ENCODE data around the gene DPEP3. TPM values are rescaled to one million over a fixed set of nuclear protein-coding genes. Genes with fewer than 3 reads are reported as not detected.

Gene DPEP3
- total RNA-seq, 1 experiment from 2014 or later, result 1.6 TPM

DNA sequence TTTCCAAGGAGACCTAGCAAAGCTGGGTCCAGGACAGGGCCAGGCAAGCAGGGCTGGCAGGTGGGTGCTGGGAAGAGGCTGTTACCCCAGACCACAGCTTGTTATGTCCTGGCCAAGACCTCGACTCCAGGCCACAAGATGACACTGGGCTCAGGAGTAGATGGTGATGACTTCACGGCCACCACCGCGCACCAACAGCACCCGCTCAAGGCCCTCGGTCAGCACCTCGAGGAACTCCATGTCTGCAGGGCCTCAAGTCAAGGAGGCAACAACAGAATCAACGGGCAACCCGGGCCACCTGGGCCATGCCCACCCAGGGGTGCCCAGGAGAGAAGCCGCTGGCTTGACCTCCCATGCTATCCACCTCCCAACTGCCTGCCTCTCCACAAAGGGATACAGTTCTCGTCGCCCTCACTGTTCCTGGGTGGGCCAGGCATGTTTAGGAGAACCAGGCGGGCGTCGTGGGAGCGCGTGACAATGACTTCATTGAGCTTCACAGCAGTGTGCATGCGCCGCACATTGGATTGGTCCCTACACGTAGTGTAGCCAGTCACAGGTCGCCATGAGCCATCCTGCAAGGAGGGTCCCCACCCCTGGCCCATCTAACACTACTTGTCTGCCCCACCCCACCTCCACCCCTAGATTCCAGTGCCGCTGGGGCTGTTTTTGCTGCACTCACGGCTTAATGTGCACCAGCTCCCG is 35.5 kb downstream of the DPEP3 start:
- CTCF ChIA-PET, result interaction anchor here (1.2 to 2.8 kb wide), 6 partner anchors 10 to 284 kb away, joined by 3 to 26 read pairs (median 4); partner anchors contain the start of genes ACD and PARD6A
- Mint-ChIP-seq H3K27ac (no peak overlapping the region), H3K4me1 (0 out of 2 replicates have a peak, but pooled peaks cover 4% of the 10 kb centered on the region), H3K36me3 (peaks cover 20% of the 10 kb centered on the region), H3K9me3 (no peaks in the 10 kb centered on the region), H3K27me3 (ENCODE audit: low read depth) (no peaks in the 10 kb centered on the region), H3K4me3 (no peak overlapping the region)
- no peak for DNase-seq (ENCODE audit: low spot score)
- ATAC-seq, result no peak
- no peak for TF ChIP-seq ZBTB21 (CRISPR knock-in tag; IDR thresholded peaks at IDR 0.05; ENCODE audit: borderline replicate concordance)
- no peak for TF ChIP-seq TP53 (CRISPR knock-in tag; IDR thresholded peaks at IDR 0.05)
- no peak for TF ChIP-seq TCF7 (CRISPR knock-in tag; IDR thresholded peaks at IDR 0.05; ENCODE audit: low read depth)
- no peak for TF ChIP-seq AFF4 (CRISPR knock-in tag; IDR thresholded peaks at IDR 0.05; ENCODE audit: borderline replicate concordance)
- no peak for TF ChIP-seq ZNF232 (CRISPR knock-in tag; IDR thresholded peaks at IDR 0.05)
- TF ChIP-seq, protein P1, sequence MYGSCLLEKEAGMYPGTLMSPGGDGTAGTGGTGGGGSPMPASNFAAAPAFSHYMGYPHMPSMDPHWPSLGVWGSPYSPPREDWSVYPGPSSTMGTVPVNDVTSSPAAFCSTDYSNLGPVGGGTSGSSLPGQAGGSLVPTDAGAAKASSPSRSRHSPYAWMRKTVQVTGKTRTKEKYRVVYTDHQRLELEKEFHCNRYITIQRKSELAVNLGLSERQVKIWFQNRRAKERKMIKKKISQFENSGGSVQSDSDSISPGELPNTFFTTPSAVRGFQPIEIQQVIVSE (CRISPR knock-in tag; IDR thresholded peaks at IDR 0.05; ENCODE audit: borderline replicate concordance), result no peak
- no peak for TF ChIP-seq HMGA2 (CRISPR knock-in tag; IDR thresholded peaks at IDR 0.05)
- TF ChIP-seq, protein P2, sequence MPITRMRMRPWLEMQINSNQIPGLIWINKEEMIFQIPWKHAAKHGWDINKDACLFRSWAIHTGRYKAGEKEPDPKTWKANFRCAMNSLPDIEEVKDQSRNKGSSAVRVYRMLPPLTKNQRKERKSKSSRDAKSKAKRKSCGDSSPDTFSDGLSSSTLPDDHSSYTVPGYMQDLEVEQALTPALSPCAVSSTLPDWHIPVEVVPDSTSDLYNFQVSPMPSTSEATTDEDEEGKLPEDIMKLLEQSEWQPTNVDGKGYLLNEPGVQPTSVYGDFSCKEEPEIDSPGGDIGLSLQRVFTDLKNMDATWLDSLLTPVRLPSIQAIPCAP (CRISPR knock-in tag; IDR thresholded peaks at IDR 0.05), result no peak
- no peak for TF ChIP-seq ZNF219 (CRISPR knock-in tag; IDR thresholded peaks at IDR 0.05; ENCODE audit: borderline replicate concordance)
- POLR2A ChIA-PET, result interaction anchor here (1.3 kb wide), 1 partner anchor 9 kb away, joined by 4 read pairs; the partner anchor contains the start of gene PSMB10

GRCh38 chr16:67943619-67944504 is 36.4 kb downstream of the DPEP3 start, which contains the start of gene LCAT:
Gene LCAT, minus strand, starts transcription at chr16:67944120. Its CDS starts 19 bp downstream, at chr16:67944101.
- Mint-ChIP-seq H3K36me3 (peaks cover 20% of the 10 kb centered on the region), H3K4me3 (no peak within 1 kb of the TSS), H3K27me3 (ENCODE audit: low read depth) (no peaks in the 10 kb centered on the region), H3K27ac (no peak within 1 kb of the TSS), H3K9me3 (no peaks in the 10 kb centered on the region), H3K4me1 (0 out of 2 replicates have a peak, but pooled peaks cover 4% of the 10 kb centered on the region)
- POLR2A ChIA-PET, result no interaction called here
- ATAC-seq (peak; percentile 11), DNase-seq (ENCODE audit: low spot score) (no peak)
- CTCF ChIA-PET, result interaction anchor here (0.6 to 5.4 kb wide), 14 partner anchors 9 to 294 kb away, joined by 3 to 61 read pairs (median 3); partner anchors contain the start of genes ACD, NRN1L and PARD6A
- TF ChIP-seq CREM (CRISPR knock-in tag; IDR thresholded peaks at IDR 0.05), result no peak
- no peak for TF ChIP-seq RORB (CRISPR knock-in tag; IDR thresholded peaks at IDR 0.05)
- TF ChIP-seq, protein P3, sequence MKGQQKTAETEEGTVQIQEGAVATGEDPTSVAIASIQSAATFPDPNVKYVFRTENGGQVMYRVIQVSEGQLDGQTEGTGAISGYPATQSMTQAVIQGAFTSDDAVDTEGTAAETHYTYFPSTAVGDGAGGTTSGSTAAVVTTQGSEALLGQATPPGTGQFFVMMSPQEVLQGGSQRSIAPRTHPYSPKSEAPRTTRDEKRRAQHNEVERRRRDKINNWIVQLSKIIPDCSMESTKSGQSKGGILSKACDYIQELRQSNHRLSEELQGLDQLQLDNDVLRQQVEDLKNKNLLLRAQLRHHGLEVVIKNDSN (CRISPR knock-in tag; IDR thresholded peaks at IDR 0.05), result no peak
- TF ChIP-seq, protein P4, sequence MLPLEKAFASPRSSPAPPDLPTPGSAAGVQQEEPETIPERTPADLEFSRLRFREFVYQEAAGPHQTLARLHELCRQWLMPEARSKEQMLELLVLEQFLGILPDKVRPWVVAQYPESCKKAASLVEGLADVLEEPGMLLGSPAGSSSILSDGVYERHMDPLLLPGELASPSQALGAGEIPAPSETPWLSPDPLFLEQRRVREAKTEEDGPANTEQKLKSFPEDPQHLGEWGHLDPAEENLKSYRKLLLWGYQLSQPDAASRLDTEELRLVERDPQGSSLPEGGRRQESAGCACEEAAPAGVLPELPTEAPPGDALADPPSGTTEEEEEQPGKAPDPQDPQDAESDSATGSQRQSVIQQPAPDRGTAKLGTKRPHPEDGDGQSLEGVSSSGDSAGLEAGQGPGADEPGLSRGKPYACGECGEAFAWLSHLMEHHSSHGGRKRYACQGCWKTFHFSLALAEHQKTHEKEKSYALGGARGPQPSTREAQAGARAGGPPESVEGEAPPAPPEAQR (CRISPR knock-in tag; IDR thresholded peaks at IDR 0.05), result no peak
- TF ChIP-seq, protein P5, sequence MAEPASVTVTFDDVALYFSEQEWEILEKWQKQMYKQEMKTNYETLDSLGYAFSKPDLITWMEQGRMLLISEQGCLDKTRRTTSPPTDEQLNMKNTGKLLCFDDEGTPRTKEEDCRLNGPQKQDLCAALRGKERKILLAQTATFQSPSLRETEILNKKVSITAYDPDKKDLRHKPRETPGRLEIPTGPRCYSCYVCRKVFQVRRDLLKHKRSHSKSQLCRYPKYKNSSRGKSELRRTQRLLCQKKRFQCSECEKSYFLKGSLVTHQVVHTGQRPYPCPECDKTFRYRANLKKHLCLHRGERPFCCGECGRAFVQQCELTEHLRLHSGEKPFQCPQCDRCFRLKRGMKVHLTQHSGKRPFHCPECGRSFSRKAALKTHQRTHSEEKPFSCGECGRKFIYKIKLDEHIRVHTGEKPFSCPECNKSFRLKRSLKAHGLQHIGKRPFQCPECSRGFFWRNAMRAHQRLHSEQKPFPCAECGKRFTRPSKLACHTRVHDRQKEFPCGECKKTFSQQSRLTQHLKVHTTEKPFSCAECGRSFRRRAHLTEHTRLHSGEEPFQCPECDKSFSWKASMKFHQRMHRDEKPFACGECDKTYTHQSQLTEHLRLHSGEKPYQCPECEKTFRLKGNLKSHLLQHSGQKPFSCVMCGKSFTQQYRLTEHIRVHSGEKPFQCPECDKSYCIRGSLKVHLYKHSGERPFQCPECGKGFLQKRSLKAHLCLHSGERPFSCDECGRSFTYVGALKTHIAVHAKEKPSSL (CRISPR knock-in tag; conservative IDR thresholded peaks at IDR 0.05), result no peak
- TF ChIP-seq JAZF1 (CRISPR knock-in tag; IDR thresholded peaks at IDR 0.05), result no peak
- TF ChIP-seq ZNF317 (CRISPR knock-in tag; IDR thresholded peaks at IDR 0.05; ENCODE audit: borderline replicate concordance, low read depth), result no peak
- no peak for TF ChIP-seq ATF2 (CRISPR knock-in tag; IDR thresholded peaks at IDR 0.05; ENCODE audit: borderline replicate concordance, low read depth)
- TF ChIP-seq ETV6 (CRISPR knock-in tag; IDR thresholded peaks at IDR 0.05), result no peak
- no peak for TF ChIP-seq RELA (CRISPR knock-in tag; IDR thresholded peaks at IDR 0.05; ENCODE audit: borderline replicate concordance)
- no peak for TF ChIP-seq HMGA2 (CRISPR knock-in tag; IDR thresholded peaks at IDR 0.05)
- no peak for TF ChIP-seq NFYB (CRISPR knock-in tag; conservative IDR thresholded peaks at IDR 0.05; ENCODE audit: low read depth)
- no peak for TF ChIP-seq ESRRA (CRISPR knock-in tag; IDR thresholded peaks at IDR 0.05; ENCODE audit: borderline replicate concordance)

Measured in WTC11 (cell line).